CD4-positive, alpha-beta T cell treated with Interleukin-15 for 4 hours (primary cell): ENCODE results near the gene CREB3L1.

Source experiments
- DNase-seq: peaks from one replicate; pipeline ENCODE4 v3.0.0-alpha.2; 2020; ENCODE audit warnings: low spot score

Gene CREB3L1

DNA sequence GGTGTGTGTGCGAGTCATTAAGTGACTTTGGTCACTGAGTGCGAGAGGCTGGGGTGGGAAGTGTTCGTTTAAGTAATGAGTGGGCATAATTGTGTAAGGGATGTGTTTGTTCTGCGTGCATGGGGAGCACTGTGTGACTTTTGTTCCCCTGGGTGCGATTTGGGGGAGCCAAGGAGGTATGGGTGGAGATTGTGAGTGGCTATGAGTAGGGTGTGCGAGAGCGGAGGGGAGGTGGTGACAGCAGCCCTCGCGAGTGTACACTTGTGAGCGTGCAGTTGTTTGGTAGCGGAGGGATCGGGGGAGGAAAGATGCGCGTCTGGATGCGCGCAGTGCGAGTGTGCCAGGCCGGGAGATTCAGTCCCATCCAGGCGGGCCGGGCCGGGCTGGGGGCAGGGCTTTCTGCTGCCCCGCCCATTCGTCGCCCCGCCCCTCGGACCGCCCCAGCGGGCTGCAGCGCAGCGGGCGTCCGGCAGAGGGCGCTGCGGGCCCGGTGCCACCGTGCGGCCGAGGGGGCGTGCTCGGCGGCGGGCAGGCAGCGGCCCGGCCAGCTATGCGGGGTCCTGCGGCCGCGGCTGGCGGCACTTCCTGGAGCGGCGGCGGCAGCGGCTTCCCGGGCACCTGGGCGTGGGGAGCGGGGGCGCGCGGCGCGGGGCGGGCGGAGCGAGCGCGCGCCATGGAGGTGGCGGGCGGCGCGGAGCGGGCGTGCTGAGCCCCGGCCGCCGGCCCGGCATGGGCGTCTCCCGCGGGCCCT is 69.6 kb downstream of the CREB3L1 start, which contains the start of gene DGKZ:
Gene DGKZ (plus strand): TSS at position 578 of the 751 bp plus-strand sequence. CDS start 197 bp downstream, outside the sequence.
- DNase-seq = peak; percentile 89

DNA sequence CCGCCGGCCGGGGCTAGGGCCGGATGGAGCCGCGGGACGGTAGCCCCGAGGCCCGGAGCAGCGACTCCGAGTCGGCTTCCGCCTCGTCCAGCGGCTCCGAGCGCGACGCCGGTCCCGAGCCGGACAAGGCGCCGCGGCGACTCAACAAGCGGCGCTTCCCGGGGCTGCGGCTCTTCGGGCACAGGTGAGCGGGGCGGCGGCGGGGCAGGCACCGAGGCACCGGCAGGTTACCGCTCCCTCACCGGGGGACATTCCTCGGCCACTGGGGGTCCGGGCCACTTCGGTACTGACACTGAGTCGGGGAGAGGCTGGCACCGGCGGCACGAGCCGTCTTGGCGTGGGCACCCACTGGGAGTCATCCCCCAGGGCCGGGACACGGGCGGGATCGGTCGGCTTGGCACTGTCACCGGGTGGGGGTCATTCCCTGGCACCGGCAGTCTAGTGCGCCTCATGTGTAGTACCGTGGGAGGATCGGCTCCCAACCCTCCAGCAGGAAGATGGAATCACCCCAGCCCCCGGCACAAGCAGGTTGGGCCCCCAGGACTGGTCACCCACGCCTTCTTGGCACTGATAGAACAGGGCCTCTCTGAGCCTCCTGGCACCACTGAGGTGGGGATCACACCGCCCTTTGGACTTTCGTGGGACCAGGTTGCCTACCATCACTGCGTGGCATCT is 70.3 kb downstream of the CREB3L1 start:
- no peak for DNase-seq

DNA sequence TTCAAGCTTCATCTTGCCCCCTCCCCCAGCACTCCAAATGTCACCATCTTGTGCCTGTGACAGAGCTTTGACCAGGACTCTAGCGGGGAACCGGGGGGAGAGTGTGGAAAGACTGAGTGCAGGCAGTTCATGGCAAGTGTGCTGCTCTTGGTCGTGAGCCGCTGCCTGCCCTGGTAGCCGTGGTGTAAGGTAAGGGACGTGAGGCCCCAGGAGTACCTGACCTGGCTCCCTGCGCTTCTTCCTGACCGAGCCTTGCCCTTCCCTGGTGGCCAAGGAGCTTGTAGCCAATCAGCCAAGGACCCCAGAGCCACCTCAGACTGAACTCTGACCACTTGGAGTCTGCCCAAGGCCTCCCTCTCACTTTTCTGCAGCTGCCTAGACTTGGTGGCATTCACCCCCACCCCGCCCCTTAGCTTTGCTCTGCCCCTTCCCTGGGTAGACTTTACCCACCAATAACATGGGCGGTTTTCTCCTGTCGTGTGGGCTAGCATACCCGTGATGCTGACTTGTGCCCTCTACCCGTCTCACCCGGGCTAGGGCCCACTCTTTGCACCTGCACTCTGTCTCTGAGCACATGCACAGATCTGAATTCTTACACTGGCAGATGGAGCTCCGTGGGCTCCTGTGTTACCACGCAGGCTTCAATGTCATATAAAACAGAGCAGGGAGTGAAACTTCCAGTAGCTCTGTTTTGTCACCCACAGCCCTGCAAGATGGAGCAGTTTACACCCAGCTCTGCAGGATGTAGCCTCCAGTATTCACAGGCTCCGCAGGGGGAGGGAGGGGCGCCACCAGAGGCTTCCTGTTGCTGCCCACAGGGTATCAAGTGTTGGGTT is 71.3 kb downstream of the CREB3L1 start:
- peak; percentile 62 for DNase-seq

DNA sequence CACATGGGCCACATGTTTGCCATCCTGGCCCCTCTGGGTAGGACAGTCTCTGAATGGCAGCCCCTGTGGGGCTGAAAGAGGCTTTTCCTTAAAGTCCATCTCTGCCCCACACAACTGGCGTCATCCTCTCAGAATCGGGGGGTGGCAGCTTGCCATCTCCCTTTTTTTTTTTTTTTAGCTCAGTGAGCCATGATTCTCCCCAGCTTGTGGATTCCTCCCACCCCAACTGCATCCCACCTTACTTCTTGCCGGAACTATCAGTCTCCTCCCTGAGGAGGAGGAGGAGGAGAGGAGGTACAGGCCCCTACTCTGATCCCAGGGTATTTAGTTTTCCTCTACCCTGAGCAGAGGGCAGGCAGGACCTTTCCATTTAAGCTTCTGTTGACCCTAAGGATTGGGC is 73.2 kb downstream of the CREB3L1 start:
- DNase-seq = no peak

DNA sequence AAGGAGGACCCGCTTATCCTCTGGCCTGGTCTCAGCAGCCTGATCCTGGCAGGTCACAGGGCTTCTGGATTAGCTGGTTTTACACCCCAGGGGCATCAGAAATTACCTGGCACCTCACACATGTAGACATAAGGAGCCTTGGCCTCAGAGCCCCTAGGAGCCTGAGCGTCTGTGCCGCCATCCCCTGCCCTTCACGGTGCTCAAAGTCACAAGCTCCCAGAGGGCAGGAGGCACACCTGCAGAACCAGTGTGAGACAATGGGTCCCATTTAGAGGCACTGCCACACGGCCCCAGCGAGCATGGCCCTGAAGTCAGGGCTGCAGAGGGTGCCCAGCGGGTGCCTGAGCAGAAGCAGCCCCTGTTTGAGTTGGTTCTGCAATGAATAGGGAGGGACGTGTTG is 73.7 kb downstream of the CREB3L1 start:
- DNase-seq = no peak

DNA sequence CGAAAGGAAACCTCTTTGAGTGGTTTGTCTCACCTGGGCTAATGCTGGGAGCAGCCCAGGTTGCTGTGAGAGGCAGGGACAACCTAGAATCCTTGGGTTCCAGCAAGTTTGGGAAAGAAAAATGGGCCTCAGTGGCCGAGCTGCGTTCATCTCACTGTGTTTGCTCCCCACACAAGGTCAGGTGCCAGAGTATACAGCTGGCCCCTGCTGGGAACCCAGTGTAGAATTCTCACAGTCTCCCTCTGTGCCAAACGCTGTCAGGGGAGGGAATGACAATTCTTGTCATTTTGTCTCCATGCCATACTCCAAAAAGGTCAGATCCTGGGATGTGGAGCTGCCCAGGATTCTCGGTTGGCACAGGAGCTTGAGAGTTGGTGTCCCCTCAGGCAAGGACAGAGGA is 74.1 kb downstream of the CREB3L1 start:
- DNase-seq = no peak

DNA sequence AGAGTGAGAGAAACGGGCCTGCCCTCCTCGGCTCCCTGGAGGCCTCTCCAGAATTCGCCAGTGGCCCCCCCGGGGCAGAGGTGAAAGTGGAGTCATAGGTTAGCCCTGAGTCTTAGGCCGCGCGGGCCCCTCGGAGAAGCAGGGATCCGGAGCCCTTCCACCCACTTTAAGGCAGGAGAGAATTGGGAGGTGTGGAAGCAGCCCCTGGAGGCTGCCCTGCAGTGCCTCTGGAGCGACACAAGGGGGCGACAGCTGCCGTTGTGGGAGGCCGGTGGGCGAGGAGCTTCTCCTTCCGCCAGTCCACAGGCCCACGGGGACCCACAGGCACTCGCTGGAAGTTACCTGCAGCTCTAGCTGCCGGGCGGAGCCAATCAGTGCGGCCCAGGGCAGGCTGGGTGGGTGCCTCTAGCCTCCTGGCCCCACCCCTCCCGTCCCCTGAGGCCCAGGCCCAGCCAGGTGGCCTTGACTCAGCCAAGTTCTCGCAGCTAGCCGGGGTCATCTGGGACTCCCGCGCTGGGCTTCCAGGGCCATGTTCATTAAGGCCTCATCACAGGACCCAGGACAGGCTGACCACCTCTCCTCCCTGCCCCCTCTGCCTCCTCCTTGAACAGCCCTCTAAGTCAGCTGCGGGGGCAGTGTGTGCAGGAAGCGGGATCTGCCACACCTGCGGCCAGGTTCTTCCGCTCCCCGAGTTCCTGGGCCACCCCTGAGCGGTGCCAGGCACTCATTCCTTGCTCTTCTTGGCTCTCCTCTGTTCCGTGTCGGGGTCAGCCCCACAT is 74.8 kb downstream of the CREB3L1 start:
- DNase-seq = peak; percentile 85

DNA sequence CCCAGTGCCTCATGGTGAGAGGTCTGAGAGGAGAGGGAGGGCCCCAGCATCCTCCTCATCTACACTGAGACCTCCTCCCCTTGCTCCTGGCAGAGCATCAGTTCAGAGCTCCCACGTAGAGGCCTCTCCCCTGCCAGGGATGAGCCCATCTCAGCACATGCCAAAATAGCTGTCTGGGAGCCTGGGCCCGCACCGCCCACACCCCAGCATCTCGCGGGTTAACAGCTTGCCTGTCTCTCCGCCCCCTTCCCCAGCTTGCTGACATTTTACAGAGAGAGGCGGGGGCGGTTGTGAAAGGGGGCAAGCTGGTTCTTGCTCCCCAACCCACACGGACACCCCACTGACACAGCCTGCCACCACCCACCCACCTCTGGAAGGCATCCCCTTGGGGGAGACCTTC is 76.2 kb downstream of the CREB3L1 start:
- DNase-seq = no peak

DNA sequence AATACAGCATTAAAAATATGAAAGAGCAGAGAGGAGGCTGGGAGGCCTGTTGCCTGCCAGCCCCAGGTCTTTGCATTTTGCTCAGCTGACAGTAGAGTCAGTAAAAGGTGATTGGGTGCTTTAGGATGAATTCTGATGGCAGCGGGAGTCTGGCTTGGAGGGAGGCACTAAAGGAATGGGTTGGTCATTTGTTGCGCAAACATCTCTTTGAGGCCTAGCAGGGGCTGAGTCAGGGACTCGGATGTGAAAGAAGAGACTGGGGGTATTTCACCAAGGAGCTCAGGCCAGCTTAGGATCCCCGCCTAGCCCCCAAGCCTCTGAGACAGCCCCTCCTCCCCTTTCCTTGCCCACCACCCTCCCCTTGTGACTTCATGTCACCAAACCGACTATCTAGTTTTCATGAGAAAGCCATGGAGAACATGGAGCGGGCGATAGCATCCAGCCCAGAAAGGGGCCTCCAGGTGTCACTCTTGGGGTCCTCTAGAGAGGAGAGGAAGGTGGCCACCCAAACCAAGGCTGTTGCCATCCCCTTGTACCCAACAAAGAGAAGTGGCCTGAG is 79.5 kb downstream of the CREB3L1 start:
- DNase-seq = no peak

DNA sequence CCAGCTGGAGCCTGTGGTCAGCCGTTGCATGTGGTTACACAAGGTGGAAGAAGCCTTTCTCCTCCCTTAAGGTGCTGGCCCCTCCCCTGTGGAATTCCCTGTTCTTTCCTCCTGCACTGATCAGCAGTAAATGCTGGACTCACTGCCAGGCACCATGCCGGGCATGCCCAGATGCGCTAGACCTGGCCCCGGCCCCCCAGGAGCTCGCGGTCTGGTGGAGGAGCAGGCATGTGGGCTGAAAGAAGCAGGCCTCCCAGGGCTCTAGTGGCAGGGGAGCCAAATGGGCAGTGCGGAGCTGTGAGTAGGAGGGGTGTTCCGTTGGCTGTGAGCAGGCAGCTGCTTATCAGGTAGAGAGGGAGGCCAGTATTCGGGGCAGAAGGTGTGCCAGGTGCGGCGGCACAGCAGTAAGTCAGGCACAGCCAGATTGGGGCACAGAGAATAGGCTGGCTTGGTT is 80.0 kb downstream of the CREB3L1 start:
- DNase-seq = no peak

DNA sequence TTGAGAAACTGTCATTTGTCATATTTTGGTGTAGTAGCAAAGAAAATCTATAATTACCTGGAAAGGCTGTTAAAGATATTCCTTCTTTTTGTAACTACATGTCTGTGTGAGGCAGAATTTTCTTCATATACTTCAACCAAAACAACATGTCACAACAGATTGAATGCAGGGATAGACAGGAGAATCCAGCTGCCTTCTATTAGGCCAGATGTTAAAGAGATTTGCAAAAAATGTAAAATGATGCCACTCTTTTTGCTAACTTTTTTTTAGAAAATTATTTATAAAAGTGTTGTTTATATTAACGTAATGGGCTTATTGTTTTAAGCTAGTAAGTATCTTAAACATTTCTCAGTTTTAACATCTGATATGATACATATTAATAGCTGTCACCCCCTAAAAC is 82.5 kb downstream of the CREB3L1 start:
- no peak for DNase-seq

DNA sequence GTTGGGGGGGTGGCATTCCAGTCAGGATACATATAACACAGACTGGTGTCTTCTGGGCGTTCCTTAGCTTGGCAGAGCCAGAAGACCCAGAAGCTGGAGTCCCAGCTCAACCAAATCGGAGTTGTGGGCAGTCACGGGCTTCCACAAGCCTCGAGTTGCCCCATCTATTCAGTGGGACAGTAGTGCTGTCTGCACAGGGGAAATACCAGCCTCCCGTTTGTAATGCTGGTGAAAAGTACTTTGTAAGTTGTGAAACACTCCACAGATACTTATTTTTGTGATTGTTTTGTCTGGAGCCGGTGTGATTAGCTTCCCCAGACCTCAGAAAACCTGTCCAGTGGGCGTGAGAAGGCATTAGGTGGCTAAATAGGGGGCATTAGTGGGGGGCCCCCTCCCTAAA is 83.4 kb downstream of the CREB3L1 start:
- DNase-seq = no peak

DNA sequence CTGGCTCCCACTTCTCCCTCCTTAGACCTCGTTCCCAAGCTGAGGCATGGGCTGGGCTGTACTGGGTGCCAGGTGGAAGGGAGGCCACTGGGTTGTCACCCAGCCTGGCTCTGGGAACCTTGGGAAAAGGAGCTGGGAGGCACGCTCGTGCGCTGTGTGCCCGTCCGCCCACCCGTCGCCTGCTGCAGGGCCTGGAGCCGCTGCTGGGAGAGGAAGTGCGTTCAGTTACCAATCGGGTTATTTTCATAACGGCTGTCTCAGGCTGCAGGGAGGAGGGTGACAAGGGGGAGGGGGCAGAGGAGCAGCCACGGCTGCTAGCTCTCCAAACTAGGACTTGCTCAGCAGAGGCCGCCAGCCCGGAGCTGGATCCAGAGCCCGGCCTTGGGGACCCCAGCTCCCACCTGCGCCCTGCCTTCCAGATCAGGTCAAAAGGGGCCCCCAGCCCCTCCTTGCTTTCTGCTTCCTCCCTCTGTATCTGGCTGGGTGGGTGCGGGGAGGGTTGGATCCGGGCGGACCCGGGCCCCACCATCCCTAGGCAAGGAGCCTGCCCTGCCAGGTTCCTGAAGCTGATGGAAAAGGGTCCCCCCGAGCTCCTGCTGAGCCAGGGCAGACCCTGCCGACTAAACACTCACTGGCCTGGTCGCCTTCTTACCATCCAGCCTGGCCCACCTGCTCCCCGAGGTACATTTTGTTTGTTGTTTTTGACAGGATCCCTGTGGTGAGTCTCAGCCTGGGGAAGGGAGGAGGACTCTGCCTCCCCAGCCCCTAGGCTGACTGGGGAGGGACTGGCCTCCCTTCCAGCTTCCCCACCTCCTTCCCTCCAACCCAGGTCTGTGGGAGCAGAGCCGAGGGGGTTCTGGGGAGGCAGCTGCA is 84.1 kb downstream of the CREB3L1 start:
- DNase-seq = peak; percentile 59

DNA sequence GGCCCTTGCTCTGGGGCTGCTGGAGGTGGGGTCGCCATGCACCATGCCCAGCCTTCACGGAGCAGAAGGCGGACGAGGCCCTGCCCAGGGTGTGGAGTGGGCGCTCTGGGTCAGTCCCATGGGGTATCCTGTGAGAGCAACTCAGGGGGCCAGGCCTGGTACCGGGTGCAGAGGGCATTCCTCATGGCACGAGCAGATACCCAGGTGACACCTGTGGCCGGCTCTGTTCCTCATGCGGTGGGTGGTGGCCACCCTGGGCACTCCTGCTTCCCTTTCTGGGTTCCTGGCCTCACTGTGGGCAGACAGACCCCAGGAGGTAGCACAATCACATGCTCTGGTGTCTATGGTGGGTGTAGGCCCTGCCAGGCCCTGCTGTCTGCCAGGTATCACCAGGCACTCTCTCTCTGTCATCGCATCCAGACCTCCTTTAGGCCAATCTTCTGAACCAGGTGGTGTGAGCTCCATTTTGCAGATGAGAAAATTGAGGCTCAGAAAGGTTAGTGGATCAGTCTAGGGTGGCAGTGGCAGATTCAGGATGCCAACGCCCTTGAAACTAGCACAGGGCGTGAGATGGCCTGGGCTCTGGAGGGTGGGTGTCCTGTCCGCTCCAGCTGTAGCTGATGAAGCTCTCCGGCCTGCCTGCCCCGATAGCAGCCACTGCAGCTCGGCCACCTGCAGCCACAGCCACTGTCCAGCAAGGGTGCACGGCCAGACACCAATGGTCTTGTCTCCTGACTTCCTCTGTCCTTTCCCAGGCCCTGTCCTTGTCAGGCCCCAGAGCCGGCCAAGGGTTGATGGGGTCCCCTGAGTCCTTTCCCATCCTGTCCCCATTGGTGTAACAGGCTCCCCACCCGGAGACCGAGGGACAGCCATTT is 84.9 kb downstream of the CREB3L1 start:
- DNase-seq = no peak

DNA sequence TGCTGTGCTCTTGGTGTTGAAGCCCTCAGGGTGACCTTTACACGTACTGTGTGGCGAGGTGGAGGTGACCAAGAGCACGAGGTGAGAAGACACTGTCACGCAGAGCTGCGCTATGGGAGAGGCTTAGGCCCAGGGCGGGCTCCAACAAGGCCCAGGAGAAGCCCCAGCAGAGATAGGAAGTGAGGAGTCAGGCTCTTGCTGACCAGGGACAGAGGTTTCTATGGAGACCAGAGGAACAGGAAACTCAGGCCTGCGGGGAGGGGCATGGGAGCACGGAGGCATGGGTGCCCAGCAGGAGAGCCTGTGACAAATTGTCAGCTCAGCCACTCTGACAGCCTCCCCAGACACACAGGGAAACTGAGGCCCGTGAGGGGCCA is 85.6 kb downstream of the CREB3L1 start:
- DNase-seq = no peak

DNA sequence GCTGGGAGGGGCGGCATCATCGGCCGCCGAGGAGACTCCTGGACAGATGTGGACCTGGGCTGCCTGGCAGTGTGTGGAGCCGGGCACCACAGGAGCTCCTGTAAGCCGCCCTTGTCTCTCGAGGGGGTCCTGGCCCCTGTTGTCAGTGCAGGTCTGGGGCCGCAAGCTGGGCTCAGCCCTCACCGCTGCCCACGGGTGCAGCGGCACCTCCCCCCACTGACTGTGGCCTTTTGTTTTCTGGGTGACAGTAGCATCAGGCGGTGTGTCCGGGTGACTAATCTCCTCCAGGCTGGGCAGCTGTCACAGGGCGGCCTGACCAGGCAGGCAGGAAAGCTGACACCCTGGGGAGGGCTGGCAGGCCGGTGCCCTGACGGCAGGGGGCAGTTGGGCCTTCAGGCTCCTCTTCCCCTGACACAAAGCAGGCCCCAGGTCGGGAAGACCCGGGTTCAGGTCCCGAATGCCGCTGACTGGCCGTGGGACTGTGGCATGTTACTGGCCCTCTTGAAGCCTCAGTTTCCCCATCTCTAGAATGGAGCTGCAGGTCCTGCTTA is 86.1 kb downstream of the CREB3L1 start:
- DNase-seq = no peak

DNA sequence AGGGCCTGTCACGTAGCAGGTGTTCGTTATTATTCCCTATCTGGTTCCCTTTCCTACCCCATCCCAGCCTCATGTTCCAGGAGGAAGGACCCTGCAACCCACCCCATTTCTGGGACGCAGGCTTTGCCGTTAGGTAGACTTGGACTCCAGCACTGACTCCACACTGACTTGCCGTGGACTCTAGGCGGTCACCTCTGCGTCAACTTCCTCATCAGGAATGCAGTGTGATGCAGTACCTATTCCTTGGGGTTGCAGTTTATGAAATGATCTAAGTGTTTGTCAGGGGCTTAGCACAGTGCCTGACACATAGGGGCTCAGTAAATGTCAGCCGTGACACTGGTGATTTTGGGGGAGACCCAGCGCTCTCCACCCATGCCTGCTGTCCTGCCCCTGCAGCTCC is 86.6 kb downstream of the CREB3L1 start:
- no peak for DNase-seq

DNA sequence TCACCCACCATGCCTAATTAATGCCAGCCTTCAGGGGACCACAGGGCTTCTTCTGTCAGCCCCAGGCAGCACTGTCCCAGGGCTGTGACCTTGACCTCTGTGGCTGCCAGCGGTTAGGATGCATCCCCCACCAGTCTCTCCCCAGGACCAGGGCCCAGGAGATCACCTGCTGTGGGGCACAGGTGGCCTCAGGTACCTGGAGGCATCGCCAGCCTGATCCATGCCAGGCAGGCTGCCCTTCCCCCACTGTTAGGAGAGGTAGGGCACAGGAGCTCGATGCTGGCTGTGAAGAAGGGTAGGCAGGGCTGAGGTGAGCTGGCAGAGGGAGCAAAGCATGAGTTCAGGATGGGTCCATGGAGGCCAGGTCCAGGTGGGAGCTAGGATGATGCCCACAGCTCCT is 87.3 kb downstream of the CREB3L1 start:
- DNase-seq = no peak

DNA sequence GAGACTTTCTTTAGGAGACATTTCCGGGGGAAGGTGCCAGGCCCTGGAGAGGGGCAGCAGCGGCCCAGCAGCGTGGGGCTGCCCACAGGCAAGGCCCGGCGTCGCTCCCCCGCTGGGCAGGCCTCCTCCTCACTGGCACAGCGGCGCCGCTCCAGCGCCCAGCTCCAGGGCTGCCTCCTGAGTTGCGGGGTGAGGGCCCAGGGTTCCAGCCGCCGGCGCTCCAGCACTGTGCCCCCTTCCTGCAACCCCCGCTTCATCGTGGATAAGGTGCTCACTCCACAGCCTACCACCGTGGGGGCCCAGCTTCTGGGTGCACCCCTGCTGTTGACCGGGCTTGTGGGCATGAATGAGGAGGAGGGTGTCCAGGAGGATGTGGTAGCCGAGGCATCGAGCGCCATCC is 88.8 kb downstream of the CREB3L1 start:
- DNase-seq = no peak
